Eye (tissue), 1 donor: ENCODE data around the gene SOS1.
"Not testable (repeated sequence)": the region's sequence is repeated elsewhere in the genome, so short reads cannot be mapped to it uniquely, and the experiment has no call there.

Experiments used
- DNase-seq: peaks from one replicate; pipeline ENCODE4 v3.0.0-alpha.2; 2015

Gene SOS1

DNA sequence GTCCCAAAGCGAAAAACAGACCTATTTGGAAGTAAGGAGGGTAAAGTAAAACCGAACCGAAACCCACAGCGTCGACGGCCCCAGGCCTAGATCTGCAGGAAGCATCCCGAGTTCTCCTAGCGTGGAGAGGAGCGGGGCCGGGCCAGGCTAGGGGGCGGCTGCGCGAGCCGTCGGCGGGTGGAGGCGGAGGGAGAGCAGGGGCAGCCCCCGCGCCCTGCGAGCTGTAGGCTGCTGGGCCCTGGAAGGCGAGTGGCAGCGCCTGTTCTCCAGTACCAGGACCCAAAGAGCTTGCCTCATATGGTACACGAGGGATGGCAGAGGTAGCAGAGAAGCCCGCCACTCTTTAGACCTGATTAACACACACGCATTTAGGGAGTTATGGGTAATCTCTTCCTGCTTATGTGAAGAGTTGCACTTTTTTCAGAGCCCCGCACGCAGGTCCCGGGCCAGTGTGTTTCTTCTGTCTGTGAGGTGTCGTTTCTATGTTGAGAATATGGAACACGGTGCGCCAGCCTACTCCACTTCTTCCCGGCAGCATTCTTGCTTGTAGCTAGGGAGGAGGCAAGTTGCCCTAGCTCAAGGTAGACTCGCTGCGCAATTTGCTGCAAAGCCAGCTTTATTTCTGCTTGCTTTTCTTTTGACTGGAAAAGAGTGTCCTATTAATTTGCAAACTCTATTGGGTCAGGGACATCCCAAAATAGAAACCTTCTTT, 160.1 kb downstream of the SOS1 start:
- no peak for DNase-seq

DNA sequence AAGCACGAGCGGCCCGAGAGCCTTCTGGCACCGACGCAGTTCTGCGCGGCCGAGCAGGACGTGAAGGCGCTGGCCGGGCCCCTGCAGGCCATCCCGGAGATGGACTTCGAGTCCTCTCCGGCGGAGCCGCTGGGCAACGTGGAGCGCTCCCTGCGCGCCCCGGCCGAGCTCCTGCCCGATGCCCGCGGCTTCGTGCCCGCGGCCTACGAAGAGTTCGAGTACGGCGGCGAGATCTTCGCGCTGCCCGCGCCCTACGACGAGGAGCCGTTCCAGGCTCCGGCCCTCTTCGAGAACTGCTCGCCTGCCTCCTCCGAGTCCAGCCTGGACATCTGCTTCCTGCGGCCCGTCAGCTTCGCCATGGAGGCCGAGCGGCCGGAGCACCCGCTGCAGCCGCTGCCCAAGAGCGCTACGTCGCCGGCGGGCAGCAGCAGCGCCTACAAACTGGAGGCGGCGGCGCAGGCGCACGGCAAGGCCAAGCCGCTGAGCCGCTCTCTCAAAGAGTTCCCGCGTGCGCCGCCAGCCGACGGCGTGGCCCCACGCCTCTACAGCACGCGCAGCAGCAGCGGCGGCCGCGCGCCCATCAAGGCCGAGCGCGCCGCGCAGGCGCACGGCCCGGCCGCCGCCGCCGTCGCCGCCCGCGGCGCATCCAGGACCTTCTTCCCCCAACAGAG, 160.8 kb downstream of the SOS1 start:
- DNase-seq, result peak; percentile 94

DNA sequence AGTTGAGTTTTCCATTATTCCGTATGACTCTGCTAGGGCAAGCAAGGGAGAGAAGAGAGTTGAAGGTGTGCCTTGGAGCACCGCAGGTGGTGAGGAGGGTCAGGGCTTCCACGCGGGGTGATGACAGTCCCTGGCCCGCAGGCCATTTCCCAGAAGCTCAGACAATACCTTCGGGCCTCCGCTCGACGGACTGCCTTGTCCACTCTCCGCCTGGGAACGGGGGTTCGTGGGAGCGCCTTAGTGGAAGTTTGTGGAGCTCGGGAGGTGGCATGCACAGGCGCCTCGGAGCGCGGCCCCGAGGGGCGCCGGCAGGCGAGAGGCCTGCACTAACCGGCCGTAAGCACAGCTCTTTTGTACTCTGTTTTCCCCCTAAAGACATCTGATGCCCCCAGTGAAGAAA, 161.4 kb downstream of the SOS1 start:
- no peak for DNase-seq

DNA sequence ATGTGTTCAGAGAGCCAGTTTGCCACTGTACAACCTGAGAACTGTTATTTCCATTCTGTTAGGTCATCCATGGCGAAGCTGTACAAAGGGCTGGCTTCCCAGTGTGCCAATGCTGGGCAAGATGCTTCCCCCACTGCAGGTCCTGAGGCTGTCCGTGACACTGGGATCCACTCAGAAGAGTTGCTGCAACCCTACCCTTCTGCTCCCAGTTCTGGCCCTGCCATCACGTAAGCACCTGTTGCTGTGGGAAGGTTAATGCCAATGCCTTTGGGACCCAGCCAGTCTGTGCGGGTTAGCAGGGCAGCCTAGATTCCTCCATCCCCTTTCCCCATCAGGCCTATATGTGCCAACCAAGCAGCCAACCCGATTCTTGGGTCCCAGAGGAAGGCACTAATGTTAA, 162.9 kb downstream of the SOS1 start:
- no peak for DNase-seq

DNA sequence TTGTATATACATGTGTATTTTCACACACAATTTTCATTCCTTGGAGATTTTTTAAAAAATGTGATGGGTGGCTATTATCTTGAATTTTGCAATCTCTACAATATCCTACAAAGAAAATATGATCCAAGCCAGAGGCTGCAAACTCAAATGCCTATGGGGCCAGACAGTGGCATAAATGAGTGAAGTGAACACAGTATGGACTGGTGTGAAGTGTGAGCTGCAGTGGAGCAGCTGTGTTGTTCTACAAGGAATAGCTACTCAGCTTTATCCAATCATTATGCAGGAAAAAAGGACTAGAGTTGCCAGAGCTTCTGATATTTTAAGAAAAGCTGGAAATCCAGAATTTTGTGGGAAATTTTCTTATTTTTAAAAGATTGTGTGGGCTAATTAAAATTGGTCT, 169.1 kb downstream of the SOS1 start:
- no peak for DNase-seq

DNA sequence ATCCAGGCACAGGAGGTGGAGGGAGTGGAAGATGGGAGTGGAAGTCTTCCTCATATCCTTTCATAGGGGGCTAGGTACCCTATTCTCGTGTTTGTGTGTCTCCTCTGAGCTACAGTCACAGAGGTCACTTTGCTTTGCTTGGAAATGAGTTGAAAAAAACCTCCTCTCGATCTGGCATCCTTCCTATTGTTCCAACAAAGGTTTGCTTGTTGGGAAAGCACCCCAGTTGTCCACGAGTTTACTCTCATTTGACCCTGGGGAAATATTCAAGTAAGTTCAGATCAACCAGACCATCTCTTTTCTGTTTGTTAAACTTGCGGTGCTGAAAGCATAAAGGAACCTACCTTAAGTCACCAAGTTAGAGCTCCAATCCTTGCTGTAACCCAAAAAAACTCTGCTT, 171.9 kb downstream of the SOS1 start:
- no peak for DNase-seq

DNA sequence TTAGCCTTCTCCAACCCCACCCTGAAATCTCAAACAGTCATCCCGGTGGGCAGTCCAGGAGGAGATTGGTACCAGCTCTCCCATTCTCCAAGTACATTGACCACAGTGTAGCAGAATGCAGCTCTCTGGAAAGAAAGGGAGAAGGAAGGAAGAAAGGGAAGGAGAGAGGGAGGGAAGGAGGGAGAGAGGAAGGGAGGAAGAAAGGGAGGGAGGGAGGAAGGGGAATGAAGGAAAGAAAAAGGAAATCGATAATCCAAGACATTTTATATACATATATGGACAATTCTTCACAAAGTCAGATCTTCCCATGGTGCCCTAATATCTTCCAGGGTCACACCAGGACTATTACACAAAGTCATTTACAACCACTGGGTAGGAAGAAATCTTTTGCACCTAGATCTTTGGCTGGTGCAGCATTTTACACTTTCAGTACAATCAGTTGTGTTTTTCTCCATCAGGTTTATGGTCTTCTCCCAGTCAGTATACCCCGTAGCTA, 172.4 kb downstream of the SOS1 start:
- no peak for DNase-seq

DNA sequence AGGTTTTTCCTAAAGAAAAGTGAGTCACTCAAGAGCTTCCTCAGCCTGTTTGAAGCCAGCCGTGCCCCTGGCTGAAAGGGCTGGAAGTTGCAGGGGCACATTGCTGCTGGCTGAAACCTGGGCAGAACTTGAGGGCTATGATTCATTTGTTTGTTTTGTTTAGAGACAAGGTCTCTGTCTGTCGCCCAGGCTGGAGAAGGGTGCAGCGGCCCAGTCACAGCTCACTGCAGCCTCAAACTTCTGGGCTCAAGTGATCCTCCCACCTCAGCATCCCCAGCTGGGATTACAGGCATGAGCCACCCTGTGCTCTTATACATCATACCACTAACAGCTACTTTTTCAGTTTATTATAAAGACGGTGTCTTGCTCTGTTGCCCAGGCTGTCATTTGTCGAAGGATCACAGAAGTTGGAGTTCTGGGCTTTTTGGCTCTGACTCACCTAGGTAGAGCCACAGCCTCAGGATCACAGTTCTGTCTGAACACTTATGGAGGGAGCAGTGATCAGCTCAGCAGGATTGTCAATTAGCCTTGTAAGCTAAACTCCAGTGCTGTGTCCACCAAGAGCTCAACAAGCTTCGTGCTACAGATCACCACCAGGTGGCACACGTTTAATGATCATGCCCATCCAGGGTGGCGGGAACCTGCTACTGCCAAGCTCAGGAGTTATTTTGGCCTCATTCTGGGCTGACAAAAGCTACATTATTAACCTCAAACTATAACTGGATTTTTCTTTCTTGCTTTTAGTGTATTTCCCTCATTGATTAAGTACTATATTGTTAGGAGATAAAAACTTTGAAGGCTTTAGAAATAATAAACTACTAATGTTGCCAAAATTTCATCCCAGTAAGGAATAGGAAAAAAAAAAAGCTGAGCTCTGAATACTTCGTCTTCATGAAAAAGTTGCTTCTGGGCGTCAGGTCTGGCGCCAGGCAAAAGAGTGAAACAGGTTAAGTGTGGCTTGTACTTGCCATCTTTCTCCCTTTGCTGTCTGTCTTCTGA, 173.3 kb downstream of the SOS1 start:
- DNase-seq, result peak; percentile 85

DNA sequence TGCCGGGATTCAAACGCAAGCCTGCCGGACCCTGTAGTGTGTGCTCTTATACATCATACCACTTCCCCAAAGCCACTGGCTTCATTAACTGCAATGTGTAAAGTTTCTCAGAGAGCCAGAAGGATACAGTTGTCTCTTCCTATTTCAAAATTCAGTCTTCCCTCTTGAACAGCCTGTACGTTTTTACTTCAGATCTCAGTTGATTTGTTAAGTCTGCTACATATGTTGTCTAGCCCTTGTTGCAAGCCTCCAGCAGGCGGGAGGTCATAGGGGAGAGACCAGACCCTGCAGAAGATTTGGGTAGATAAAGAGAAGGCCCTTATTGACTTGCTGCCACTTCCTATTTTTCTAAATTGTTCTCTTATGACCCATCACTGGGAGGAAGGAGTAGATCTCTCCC, 174.9 kb downstream of the SOS1 start:
- no peak for DNase-seq

DNA sequence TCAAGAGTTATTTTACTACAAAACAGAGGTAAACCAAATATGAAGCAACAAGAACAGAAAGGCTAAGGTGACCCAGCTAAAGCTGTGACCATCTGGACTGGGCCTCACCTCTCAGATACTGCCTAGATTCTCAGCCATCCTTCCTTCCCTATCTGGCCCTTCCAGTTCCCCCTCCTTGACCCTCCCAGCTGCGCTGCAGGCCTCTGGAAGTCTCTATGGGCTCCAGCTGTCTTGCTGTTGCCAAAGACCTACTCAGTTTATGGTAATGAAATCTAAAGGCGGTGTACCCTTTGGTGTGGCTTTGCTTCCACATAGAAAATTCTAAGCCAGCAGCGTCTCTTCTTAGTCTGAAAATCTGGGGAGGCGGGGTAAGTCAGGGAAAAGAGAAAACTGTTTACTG, 175.5 kb downstream of the SOS1 start:
- no peak for DNase-seq

DNA sequence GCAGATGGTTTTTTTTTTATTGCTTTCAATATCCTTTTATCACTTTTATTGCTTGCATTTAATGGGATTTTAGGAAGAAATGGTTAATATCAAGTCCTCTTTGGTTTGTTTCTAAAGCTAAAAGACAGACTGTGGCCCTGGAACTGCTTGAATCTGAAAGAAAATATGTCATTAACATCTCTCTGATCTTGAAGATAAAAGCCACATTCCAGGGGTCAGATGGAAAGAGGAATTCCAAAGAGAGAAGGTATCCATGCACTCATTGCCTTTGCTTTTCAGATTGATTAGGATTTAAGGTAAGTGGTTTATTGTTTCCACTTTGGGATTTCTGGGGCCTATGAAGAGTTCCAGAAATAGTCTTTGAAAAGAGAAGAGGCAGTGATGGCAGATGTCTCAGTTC, 177.1 kb downstream of the SOS1 start:
- DNase-seq, result no peak

DNA sequence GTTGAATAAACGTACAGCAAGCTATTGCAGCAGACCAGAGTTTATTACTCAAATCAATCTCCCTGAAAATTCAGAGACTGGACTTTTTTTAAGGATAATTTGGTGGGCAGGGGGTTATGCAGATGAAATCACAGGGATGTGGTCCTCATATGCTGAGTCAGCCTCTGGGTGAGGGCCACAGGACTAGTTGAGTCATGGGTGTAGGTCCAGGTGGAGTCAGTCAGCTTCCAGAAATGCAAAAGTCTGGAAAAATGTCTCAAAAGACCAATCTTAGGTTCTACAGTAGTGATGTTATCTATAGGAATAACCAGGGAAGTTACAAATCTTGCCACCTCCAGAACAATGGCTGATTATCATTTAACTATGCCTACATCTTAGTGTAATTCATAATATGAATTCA, 180.1 kb downstream of the SOS1 start:
- DNase-seq, result no peak

DNA sequence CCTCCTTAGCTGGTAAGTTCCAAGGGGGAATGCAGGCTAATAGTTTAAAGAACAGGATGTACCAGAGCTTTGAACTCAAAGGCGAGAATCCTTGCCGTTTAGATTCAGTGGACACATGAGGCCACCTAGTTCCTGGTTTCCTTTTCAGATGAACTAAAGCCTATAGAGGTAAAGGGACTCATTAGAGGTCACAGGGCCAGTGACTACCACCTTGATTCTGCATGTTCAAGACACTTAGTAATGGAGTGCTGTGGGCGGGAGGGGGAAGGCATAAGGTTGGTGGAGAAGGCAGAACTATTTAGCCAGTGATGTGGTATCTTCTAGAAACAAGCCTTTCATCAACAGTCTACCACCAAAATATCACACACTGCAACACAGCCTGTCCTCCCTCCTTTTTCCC, 183.3 kb downstream of the SOS1 start:
- no peak for DNase-seq

DNA sequence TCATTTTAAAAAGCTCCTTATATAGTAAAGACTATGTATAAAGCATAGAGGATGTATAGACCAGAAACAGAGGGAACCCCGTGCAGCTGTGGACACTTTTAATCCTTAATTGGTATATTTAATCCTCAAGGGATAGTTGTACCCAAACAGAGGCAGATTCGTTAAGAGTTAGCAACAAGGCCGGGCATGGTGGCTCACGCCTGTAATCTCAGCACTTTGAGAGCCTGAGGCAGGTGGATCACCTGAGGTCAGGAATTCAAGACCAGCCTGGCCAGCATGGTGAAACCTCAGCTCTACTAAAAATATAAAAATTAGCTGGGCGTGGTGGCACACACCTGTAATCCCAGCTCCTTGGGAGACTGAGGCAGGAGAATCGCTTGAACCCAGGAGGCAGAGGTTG, 184.3 kb downstream of the SOS1 start:
- DNase-seq, result not testable (repeated sequence)

DNA sequence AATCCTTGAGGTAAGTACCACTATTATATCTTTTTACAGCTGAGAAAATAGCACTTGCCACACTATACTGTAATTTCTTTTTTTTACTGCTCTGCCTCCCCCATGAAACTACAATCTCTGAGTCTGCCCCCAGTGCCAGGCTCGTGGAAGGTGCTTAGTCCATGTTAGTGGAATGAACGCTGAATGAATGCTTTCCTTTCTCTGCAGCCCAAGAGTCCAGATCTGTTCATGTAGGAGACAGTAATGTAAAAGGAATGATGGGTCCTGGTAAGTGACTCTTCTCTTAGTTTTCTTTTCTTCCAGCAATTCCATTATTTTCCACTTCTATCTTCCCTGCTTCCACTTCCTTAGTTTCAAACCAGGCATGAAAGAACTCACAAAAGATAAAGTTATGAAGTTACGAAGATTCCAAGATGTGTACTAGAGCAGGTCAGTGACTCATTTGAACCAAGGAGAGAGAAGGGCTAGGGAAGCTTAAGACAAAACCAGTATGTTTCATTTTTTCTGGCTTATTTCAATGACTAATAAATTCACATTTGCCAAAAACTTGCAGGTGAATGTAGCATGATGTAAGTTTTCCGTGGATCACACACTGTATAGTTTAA, 185.2 kb downstream of the SOS1 start:
- no peak for DNase-seq

DNA sequence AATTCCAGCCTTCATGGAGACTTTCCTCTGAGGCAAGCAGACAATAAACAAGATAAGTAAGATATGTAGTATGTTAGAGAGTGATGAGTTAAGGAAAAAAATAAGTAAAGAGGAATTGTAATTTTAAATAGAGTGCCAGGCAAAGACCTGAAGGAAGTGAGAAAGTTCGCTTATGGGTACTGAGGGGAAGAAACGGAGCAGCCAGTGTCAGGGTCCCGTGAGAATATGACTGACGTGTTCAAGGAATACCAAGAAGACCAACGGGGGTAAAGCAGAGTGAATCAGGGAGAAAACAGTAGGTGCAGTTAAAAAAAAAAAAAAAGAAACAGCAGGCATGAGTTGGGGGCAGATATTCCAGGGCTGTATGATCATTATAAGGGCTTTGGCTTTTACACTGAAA, 186.1 kb downstream of the SOS1 start:
- DNase-seq, result no peak

DNA sequence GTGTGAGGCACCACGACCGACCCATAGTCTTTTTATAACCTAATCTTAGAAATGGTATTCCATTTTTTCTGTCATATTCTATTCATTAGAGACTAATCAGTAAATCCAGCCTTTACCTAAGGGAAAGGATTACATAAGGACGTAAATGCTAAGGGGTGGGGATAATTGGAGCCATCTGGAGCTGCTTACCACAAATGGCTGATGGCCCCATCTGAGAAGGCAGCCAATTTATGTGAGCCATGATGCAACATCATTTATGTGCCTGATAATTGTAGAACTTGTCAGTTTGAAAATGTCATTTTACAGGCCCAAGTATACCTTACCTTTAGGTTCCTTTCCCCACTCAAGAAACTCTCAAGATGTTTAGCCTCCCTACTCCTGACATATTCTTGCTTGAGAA, 187.2 kb downstream of the SOS1 start:
- no peak for DNase-seq

DNA sequence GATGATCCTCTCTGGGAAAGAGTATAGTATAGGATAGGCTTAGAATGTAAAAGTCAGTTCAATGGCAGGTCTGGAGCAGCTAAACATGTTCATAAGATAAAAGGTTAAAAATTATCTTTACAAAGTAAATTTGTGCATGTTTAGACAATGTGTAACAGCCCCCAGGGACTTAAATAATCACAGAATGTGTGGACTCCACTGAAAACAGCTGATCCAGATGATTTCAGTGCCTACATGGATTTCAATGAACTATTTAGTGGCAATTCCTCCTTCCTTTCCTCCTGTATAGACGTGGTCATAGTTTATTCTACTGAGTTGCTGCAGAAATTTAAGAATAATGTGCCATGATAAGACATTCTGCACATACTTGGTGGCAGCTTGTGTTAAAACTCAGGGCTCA, 188.3 kb downstream of the SOS1 start:
- DNase-seq, result no peak
